Esophagus squamous epithelium (tissue), 5 donors: Measurements from ENCODE around the gene NUMBL. TPM values are rescaled to one million over a fixed set of nuclear protein-coding genes. Genes with fewer than 3 reads are reported as not detected.
A peak's percentile ranks its signal among the peaks of the same experiment; 100 is the strongest.

ENCODE experiments used
- DNase-seq: peaks from one replicate; lab custom pipeline; 2025; lab: John Stamatoyannopoulos, UW
- H3K27ac ChIP-seq, 4 donors: fragments of 200-600 bp; sonication (generic); one replicate each; pipeline ENCODE4 v1.5.1; 2016 to 2019; ENCODE audit warnings: mild to moderate bottlenecking in 1 of 4
- H3K27me3 ChIP-seq, 4 donors: fragments of 200-600 bp; sonication (generic); 1 replicate in 3 of 4; 2 replicates in 1 of 4; pipeline versions ENCODE4 v1.5.1 to v1.6.0; 2017 to 2021; ENCODE audit warnings: antibody characterized with exemption in 1 of 4
- H3K36me3 ChIP-seq, 3 donors: fragments of 200-600 bp; sonication (generic); one replicate each; pipeline ENCODE4 v1.5.1; 2016 to 2019
- H3K4me1 ChIP-seq, 3 donors: fragments of 200-600 bp; sonication (generic); one replicate each; pipeline ENCODE4 v1.5.1; 2017 to 2019
- H3K4me3 ChIP-seq, 4 donors: fragments of 200-600 bp; sonication (generic); 1 replicate in 3 of 4; 2 replicates in 1 of 4; pipeline ENCODE4 v1.5.1; 2016 to 2019; ENCODE audit warnings: mild to moderate bottlenecking in 2 of 4, moderate library complexity in 1 of 4
- H3K9me3 ChIP-seq, 3 donors: fragments of 200-600 bp; sonication (generic); one replicate each; pipeline ENCODE4 v1.5.1; 2016 to 2019
- CTCF ChIP-seq, 6 experiments: fragments of 450-650 bp in 4 of 6; fragments of 200-600 bp in 2 of 6; sonication (generic) in 2 of 6; IDR thresholded peaks; one replicate each; pipeline ENCODE4 v1.5.1; 2016 to 2019; ENCODE audit warnings: antibody characterized with exemption in 6 of 6, mild to moderate bottlenecking in 4 of 6, moderate library complexity in 4 of 6
- POLR2A ChIP-seq, 4 donors: fragments of 450-650 bp; IDR thresholded peaks; one replicate each; pipeline ENCODE4 v1.6.1; 2017; ENCODE audit warnings: antibody characterized with exemption in 4 of 4, mild to moderate bottlenecking in 4 of 4, moderate library complexity in 3 of 4
- WGBS, 2 donors: methylation state at CpG; one replicate each; pipeline ENCODE4 v1.1.5; 2018; 5-methylcytosine and 5-hydroxymethylcytosine counted together
- intact Hi-C: fragments of 100-400 bp; cut with DNase I; formaldehyde crosslinking; loops from one replicate; pipeline ENCODE4 v1.15.0; 2022
- total RNA-seq, 4 donors: library from RNA; depleted of rRNA; stranded (reverse); fragments of >200 nt; gene quantifications; one replicate each; pipeline ENCODE4 v1.1.0, GENCODE V29; 2016
- donor health status: DM: yes; HTN: yes; CAD: no.

The NUMBL gene
- total RNA-seq, 4 donors from 2014 or later, result 11.2 to 20.8 (median 15.8) TPM

DNA sequence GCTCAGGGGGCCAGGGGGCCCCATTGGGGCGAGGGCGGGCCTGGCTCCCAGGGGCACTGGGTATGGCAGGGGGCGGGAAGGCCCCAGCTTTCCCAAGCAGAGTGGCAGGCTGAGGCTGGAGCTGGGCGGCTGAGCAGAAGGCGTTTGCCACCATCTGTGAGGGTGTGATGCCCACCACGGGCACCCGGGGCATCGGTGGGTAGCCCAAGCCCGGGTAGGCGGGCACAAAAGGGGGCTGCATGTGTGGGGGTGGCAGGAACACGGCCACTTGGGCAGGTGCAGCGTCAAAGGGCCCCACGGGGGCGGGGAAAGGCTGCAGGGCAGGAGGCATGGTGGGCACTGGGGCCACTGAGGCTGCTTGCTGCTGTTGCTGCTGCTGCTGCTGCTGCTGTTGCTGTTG lies 22.8 kb downstream of the NUMBL start:
- Histone ChIP-seq H3K27me3 (no peaks in the 10 kb centered on the region), H3K27ac (peak overlapping the region in 2 of 4 donors; percentile 84 to 93), H3K36me3 (peaks cover 15 to 59% (median 24%) of the 10 kb centered on the region in 3 donors), H3K4me1 (peaks cover 5 to 27% (median 11%) of the 10 kb centered on the region in 3 donors), H3K4me3 (no peak overlapping the region), H3K9me3 (no peaks in the 10 kb centered on the region)
- intact Hi-C loops, result loop anchor here (10.0 kb wide), 1 partner anchor 467 kb away; no protein-coding TSS in a partner anchor
- no peak for TF ChIP-seq CTCF (IDR thresholded peaks at IDR 0.05)
- TF ChIP-seq POLR2A (IDR thresholded peaks at IDR 0.05), result no peak
- WGBS, 2 donors, result 80% methylated on average over 1 of the region's 14 CpGs; no CpG with 5 or more reads in 1 of the 2 donors
- DNase-seq, result no peak

DNA sequence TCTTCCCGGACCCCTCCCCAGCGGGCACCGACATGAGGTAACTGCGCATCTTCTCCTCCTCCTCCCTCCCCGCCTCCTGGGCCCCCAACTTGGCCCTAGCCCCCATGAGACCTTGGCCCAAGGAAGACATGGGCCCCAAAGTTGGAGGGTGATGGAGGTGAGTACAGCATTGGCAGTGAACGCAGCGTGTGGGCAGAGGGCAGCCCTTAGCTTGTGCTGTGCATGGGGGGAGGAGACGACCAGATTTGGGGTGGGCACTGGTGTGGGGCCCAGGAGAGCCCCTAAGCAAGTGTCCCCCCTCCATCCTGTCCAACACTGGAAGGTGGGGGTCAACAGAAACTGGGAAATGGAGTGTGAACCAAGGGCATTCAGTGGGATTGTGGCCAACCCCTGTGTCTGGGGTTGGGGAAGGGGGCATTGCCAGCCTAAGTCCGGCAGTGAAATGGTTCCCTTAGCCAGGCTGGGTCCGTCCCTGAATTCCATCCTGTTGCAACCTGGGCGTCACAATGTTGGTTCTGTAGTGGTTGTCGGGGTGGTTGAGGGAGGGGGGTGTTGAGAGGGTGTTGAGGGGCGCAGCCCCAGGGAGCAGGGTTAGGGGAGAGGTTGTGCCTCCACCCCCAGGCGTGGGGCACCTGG lies 23.5 kb downstream of the NUMBL start:
- H3K36me3 ChIP-seq, result peaks cover 15 to 52% (median 19%) of the 10 kb centered on the region in 3 donors
- intact Hi-C loops, result loop anchor here (10.0 kb wide), 1 partner anchor 468 kb away; no protein-coding TSS in a partner anchor
- H3K27ac ChIP-seq, result peak overlapping the region; percentile 64 to 93 (median 76)
- DNase-seq, result no peak
- H3K4me1 ChIP-seq, result peaks cover 5 to 32% (median 11%) of the 10 kb centered on the region in 3 donors
- H3K27me3 ChIP-seq, result no peaks in the 10 kb centered on the region
- H3K4me3 ChIP-seq, result no peak overlapping the region
- TF ChIP-seq CTCF (IDR thresholded peaks at IDR 0.05) (no peak), POLR2A (IDR thresholded peaks at IDR 0.05) (no peak)
- no peaks in the 10 kb centered on the region for H3K9me3 ChIP-seq
- 56 to 82% methylated on average over 6 to 9 of the region's 14 CpGs for WGBS, 2 donors

- no peak for DNase-seq
- no peaks in the 10 kb centered on the region for H3K27me3 ChIP-seq
- H3K4me1 ChIP-seq, result peaks cover 5 to 32% (median 11%) of the 10 kb centered on the region in 3 donors
- intact Hi-C loops, result loop anchor here (5.0 to 10.0 kb wide), 2 partner anchors 148 to 471 kb away; no protein-coding TSS in a partner anchor
- TF ChIP-seq POLR2A (IDR thresholded peaks at IDR 0.05), result no peak
- no peak for TF ChIP-seq CTCF (IDR thresholded peaks at IDR 0.05)
- H3K36me3 ChIP-seq, result peaks cover 2 to 22% (median 8%) of the 10 kb centered on the region in 3 donors
- H3K27ac ChIP-seq, result peak overlapping the region; percentile 79 to 93 (median 86)
- H3K9me3 ChIP-seq, result no peaks in the 10 kb centered on the region
- H3K4me3 ChIP-seq, result peak overlapping the region; percentile 59 to 83 (median 69)
- 33 to 53% methylated on average over 14 to 20 of the region's 24 CpGs for WGBS, 2 donors
These were observed 26.5 kb downstream of the NUMBL start for GRCh38 chr19:40663695-40664692.

- H3K27me3 ChIP-seq, result no peaks in the 10 kb centered on the region
- 0 to 1% methylated on average over 23 to 41 of the region's 60 CpGs for WGBS, 2 donors
- peaks cover 0 to 14% (median 8%) of the 10 kb centered on the region in 3 donors for H3K36me3 ChIP-seq
- peaks cover 5 to 32% (median 11%) of the 10 kb centered on the region in 3 donors for H3K4me1 ChIP-seq
- H3K4me3 ChIP-seq, result peak overlapping the region; percentile 59 to 83 (median 69)
- H3K9me3 ChIP-seq, result no peaks in the 10 kb centered on the region
- peak overlapping the region; percentile 79 to 93 (median 86) for H3K27ac ChIP-seq
- DNase-seq, result peak; percentile 49
- intact Hi-C loops, result loop anchor here (5.0 to 10.0 kb wide), 2 partner anchors 149 to 472 kb away; no protein-coding TSS in a partner anchor
- TF ChIP-seq CTCF (IDR thresholded peaks at IDR 0.05) (peak in 5 of 6 experiments; percentile 98 to 99 (median 99)), POLR2A (IDR thresholded peaks at IDR 0.05) (peak in 1 of 4 donors; percentile 37)
These were observed 27.3 kb downstream of the NUMBL start for GRCh38 chr19:40662925-40663694.
